GM21360 (cell line): ENCODE data around the gene NTNG2.

Experiments used
- ATAC-seq: cut with Tn5 transposase; IDR thresholded peaks from one replicate; pipeline ENCODE4 v1.9.1; 2021; ENCODE audit warnings: mild to moderate bottlenecking, moderate library complexity; ENCODE audit not compliant: unreplicated experiment

Gene NTNG2

DNA sequence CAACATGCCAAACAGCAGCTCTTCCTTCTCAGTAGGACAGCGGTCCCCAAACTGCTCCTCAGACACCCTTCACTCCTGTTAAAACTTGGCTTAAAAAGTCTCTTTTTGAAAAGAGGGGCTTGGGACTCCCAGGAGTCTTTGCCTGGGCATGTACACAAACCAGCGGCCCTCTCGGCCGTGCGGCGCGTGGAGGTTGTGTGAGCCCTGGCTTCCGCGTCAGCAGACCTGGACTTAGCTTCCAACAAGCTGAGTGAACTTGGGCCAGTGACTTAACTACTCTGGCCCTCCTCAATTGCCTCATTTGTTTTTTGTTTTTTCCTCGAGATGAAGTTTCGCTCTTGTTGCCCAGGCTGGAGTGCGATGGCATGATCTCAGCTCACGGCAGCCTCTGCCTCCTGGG lies 15.3 kb upstream of the NTNG2 start:
- no peak for ATAC-seq

DNA sequence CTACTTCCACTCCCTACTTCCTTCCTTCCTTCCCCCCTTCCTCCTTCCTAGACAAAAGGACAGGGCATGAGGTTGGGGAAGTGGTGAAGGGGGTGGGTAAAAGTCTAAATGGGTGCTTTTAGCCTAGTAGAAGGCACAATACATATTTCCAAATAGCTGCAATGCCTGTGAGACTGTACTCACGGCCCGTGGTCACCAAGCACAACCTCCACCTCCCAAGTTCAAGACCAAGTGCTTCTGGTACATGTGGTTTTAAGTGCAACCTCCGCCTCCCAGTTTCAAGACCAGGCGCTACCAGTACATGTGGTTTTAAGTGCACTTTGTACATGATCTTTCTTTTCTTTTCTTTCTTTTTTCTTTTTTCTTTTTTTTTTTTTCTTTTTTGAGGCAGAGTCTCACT lies 14.5 kb upstream of the NTNG2 start:
- no peak for ATAC-seq

DNA sequence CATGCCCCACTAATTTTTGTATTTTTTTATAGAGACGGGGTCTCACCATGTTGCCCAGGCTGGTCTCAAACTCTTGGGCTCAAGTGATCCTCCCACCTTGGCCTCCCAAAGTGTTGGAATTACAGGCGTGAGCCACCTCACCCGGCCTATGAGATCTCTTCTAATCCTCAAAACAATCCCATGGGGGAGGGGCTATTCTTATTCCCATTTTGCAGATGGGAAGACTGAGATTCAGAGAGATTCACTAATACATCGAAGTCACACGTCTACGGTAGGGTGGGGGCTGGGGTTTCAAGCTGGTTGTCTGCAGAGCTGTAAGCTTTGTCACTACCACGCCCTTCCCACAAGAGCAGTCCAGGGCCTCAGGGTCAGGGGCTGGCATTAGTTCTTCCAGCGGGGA lies 14.0 kb upstream of the NTNG2 start:
- ATAC-seq, result no peak

DNA sequence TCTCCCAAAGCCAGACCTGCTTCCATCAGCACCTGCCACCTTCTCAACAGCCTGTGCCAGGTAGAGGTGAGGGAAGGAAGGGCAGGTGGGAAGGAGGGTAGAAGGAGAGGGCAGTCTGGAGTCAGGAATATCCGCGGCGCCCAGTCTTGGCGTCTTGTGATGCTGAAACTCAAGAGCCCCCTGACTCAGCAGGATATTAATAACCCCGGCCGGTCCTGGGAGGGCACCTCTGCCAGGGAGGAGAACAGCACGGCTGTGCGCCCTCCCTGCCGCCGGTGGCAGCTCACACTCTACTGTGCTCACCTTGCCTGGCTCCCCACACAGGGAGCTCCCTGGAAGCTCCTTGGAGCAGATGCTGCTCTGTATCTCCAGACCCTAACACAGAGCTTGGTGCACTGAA lies 11.6 kb upstream of the NTNG2 start:
- ATAC-seq, result no peak

DNA sequence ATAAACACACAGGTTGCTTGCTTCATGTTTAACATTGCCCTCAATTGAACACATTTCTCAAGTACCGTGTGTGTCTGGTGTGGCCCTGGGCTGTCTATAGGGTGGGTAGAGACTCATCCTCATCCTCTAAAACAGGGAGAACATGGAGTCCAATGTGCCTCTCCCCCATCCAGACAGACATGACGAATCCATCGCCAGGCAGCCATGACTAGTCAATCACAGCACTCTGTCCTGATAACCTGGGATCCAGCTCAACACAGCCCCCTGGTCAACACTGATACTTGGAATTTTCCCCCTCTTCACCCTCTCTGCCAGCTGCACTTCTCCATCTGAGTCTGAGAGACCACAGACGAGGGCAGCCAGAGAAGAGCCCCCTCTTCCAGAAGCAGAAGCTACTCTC lies 10.7 kb upstream of the NTNG2 start:
- ATAC-seq, result no peak

DNA sequence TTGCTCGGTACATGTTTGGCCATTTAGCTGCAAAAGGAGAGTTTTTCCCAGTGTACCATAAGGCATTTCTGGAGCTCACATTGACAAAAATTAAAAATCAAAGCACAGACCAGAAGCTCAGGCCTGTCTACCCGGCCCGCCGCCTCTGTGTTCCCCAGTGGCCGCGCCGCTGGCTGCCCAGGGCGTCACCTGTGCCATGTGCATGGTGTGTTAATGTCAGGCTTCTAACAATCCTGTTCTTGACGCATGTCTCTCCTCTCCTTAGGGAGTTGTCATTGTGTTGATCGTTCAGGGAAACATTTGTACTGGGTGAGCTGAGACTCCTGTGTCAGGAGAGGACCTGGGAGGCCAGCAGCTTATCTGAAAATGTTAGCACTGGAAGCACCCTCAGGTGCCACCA lies 9.6 kb upstream of the NTNG2 start:
- no peak for ATAC-seq

DNA sequence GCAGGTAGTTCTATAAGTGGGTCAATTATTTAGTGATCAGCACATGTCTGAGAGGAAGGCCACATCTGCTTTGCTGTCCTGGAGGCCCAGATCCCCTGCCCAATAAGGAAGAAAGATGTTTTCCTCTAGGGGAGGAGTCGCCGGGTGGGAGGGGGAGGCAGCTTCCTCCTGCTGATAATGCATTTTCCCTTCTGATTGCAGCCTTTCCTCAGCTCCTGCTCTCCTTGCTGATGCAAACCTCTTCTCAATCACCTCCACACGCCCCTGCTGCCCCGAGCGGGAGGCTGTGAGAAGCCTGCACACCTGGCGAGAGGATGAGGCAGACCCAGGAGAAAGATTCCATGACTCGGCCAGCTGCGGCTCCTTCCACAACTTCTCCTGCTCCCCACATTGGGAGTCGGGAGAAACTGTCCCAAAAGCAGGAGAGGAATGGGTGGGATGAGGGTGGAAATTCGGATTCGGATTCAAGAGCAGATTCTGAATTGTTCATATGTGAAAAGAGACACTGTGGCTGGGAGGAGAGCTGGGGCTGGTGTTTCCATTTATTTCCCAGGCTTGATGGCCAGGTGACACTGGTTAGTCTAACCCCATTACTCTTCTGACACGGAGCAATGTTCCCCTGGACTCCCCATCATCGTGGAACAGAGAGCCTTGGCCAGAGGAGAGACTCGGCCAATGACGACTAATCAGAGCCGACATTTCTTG lies 6.8 kb upstream of the NTNG2 start:
- no peak for ATAC-seq

DNA sequence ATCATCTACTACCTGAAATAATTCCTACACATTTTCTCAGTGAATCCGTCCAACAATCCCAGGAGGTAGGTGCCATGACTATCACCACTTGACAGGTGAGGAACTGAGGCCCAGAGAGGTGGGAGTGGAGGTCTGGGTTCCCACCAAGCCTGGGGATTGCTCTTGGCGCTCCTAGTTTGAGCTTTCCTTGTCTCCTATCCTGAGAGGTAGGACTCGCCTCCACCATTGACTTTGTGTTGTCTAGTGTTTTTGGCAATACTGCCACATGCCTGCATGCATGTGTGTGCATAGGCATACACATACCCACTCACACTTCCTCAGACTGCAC lies 6.3 kb upstream of the NTNG2 start:
- no peak for ATAC-seq

DNA sequence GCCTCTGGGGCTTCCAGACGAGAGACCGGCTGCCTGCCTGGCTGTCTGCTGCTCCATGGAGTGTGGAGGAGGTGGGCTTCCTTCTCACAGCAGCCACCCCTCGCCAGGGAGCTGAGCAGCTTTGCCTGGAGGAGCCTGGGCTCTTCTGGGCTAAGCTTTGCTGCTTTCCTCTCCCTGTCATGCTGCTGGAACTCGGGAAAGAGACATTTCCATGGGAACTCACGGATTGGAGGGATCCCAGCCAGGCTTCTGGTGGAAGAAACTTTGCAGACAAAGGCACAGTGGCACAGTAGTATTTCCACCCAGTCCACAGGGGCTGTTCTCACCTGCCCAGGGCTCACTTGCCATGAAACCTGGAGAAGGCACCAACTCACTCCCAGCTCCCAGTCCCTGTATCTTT lies 5.6 kb upstream of the NTNG2 start:
- ATAC-seq, result no peak

DNA sequence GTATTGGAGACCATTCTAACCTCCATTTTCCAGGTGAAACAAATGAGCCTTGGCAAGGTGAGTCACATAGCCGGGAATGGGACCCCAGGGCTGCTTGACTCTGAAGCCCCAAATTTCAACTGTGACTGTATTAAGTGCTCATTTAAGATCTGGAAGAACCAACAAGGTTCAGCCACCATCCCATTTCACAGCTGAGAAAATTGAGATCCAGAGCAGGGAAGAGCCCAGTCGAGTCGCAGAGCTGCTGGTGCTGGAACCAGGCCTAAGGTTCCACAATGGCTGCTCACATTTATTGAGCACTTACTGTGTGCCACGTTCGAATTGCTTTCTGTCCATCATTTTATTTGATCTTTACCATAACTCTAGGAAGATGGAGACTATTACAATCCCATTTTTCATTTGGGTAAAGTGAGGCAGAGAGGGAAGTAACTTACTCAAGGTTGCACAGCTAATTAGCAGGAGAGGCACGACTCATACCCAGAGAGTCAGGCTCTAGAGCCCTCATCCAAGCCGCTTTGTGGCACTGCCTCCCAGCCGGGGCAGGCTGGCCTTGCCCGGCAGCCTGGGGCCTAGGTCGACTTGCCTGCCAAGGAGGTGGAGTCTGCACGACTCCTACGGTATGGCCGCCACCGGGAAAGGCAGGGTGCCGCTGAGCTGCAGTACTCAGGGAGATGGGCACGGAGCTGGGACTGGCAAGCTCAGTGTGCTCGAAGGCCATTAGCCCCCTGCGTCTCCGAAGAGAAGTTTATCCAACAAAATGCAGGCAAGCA lies 4.3 kb upstream of the NTNG2 start:
- no peak for ATAC-seq

DNA sequence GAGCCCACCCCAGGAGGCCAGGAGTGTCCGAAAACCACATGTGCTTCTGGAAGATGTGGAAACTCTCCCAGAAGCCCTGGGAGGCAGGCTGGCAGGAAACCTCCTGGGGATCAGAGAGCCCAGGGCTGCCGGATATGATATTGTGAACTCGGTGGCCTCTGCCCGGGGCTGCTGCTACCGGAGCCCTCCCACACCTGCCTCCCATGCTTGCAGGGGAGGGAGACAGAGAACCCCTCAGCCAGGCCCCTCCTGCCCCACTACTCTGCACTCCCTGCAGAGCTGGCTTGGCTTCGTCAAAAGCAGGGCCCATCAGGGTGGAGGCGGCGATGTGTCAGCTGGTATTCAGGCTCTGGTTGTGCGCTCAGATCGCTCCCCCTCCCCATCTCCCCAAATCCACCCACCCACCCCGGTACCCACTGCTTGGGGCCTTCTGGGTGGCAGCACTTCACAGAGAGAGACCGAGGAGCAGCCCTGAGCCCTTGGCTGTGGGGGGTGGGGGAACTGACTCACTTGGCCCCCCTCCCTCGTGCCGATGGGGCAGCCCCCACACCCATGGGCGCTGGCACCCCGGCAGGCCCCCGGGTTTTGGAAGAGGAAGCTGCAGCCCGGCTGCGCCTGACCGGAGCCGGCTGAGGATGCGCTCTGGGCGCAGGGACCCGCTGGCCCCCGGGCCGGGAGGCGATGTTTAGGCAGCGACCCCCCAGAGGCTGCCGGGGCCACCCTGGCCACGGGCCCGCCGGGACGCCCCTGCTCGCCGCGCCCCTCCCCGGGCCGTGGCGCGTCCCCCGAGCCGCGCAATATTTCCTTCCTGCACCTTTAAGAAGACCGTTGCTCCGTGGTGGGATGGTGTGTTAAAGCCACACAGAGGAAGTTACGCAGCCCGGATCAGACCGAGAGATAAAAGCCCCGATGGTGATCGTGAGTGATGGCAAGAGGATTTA lies 786 bp upstream of the NTNG2 start:
- no peak for ATAC-seq

DNA sequence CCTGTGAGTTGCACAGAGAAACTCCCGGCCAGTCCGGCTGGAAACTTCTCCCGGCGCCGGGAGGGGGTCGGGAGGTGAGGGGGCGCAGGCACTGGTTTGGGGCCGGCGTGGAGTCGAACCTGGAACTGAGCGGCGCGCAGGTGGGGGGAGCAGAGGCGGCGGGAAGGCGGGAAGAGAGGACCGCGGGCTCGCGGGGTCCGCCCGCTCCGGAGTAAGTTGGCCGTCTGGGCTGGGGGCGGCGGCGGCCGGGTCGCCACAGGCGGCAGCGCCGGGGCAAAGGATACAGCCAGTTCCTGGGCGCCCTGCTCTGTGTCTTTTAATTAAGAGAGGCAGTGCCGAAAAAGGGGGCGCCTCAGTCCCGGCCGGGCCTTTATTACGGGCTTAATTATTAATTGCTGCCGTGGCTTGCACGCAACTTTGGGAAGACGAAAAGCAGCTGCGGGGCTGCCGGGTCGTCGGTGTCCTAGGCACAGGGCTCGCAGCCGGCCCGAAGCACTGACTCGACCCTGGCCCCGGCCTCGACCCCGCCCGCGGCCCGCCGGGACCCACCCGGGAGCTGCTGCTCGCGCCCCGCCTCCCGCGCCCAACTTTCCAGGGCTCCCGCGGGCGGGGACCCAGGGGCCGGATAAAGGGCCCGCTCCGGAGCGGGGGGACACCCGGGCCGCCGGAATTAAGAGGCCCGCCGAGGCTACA lies 1.1 kb downstream of the NTNG2 start:
- no peak for ATAC-seq

DNA sequence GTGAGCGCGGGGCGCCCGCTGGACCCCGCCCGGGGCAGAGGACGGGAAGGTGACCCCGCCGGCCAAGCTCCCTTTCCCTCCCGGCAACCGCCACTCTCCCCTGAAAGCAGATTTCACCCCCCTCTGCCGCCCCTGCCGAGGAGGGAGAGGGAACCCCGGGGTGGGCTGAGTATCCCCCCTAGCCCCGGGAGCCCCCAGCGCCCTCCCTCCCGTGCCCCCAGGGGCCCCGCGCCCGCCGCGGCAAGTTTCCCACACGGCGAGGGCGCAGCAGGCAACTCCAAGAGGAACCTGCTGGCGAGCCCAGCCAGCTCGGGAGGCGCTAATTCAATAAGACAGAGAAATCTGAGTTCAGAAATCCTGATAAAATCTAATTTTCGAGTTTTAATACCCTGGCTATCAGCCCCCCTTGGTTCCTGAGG lies 1.6 kb downstream of the NTNG2 start:
- ATAC-seq, result no peak

DNA sequence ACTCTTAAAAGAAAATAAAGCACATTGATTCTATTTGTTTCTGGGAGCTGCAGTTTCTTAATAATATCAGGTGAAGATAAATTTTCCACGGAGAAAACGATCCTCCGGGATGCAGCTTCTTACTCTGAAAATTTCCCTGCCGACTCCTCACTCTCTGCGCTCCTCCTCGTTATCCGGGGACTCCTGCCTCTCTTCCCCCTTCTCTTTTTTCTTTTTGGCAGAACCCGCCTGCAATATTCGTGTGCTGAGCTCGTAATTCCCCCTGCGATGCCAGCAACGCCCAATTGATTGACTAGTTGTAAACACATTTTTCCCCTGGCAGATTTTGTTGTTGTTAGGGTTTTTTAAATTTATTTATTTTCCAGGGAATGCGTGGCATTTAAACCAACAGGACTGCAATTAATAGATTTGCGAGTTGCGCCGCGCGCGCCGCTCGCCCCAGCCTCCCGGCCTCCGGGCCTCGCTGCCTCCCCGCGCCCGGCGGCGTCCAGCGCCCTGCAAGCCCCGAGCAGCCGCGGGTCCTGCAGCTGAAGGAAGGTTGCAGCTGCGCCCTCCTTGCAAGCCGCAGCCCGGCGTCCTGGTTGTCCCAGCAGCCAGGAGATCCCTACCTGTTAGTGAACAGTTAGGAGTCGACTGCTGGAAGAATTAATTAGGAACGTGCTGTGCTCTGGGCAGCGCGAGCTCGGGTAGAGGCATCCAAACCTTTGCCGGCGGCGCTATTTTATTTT lies 2.2 kb downstream of the NTNG2 start:
- no peak for ATAC-seq

DNA sequence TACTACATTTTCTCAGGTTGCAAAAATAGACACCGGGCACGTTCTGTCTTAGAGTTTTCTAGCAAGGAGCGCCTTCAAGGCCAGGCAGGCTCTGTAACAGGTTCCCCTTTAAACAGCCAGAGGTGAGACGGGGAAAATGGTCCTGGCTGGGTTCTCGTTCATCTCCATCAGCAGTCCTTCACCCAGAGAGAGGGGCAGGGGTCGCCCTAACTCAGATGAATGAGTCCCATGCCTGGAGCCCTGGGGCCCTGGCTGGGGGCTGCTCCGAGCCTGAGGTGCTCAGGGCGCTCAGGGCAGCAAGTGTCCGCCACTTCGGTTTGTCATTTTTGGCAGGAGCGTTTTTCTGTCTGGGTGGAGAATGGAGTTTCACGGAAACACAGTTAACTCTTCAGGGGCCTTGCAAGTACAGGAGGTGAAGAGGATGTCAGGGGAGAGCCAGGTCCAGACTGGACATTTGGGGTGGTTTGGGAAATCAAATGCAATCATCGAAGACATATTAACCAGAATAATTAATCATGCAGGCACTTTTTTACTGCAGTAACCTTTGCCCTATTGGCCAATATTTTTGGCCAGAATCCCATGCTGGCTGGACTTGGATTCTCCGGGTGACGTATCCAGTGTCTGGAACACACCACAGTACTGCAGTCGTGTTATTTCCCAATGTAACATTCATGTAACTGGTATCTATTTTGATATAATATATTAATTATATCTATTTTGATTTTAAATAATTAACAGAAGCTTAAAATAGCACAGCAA lies 2.9 kb downstream of the NTNG2 start:
- no peak for ATAC-seq

DNA sequence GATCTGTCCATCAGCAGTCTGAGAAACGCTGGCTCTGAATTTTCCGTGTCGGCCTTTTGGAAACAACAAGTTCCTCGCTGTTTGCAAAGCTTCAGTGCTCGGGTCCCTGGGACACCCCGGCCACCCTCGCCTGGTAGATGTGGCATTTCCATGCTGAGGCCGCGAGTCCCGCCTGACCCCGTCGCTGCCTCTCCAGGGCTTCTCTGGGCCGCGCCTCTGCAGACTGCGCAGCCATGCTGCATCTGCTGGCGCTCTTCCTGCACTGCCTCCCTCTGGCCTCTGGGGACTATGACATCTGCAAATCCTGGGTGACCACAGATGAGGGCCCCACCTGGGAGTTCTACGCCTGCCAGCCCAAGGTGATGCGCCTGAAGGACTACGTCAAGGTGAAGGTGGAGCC lies 4.7 kb downstream of the NTNG2 start:
- no peak for ATAC-seq

DNA sequence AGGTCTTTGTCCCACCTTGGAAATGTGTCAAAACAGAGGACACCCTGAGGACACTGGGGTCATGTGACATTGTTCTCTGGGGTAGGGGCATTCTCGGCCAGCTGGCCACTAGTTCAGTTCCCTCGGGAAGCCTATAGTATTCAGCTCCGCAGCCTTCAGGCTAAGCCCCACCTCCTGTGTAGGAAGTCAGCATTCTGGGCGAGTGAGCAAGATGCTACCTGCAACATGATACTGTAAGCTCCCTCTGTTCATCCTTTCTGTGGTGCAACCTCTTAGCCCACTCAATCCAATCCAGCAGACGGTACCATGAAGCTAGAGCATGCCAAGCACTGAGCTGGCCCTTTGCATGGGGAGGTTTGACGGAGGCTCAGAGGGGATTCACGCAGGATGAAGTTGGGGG lies 5.3 kb downstream of the NTNG2 start:
- no peak for ATAC-seq

DNA sequence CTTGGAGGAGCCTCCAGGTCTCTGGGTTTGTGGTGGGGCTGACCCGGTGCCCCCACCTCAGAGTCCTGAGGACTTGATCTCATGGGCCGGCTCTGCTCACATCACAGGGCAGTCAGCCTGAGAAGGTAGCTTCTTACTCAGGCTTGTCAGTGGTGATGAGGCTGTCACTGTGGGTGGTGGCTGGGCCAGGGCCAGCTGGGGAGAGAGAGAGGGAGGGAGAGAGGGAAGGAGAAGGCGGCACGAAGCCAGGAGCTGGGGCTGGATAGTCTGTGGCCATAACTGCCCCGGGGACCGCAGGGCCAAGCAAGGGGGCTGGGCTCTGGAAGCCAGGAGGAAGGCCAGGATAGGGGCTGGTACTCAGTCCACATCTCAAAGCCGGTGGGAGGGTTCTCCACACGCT lies 6.5 kb downstream of the NTNG2 start:
- ATAC-seq, result no peak

DNA sequence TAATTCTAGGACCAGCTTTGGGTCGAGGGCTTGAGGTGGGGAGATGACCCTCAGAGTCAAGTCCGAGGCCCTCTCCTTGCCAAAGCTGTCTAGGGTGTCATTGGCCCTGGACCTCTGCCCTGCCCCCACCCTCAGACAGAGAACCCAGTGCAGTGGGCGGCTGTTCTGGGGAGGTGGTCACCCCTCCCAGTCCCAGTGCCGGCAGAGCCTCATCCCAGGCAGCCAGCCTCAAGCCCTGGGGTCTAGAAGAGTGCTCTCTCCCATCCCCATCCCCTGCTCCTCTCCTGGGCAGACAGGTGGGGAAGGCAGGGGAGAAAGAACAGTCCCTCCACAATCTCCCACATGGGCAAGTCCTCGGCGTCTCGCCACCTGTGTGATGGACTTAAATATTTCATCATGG lies 7.0 kb downstream of the NTNG2 start:
- no peak for ATAC-seq
